ENCODE results near the gene MS4A14. TPM values are rescaled to one million over a fixed set of nuclear protein-coding genes. Genes with fewer than 3 reads are reported as not detected.

MS4A14 gene
- total RNA-seq, 1 donor = not detected

- no peak overlapping the region for H2AFZ ChIP-seq (ENCODE audit: low read length)
- H3K4me3 ChIP-seq (ENCODE audit: insufficient read depth, low read length) = no peak overlapping the region
- H3K4me1 ChIP-seq (ENCODE audit: insufficient read depth, low read length) = no peaks in the 10 kb centered on the region
- no peak for DNase-seq (ENCODE audit: insufficient read length, low spot score, missing footprints)
- no peak overlapping the region for H3K27ac ChIP-seq (ENCODE audit: low read depth, low read length)
- H3K36me3 ChIP-seq (ENCODE audit: insufficient read depth, low read length) = no peaks in the 10 kb centered on the region
- H3K9me3 ChIP-seq (ENCODE audit: low read depth, low read length) = no peaks in the 10 kb centered on the region
- no peaks in the 10 kb centered on the region for H4K20me1 ChIP-seq (ENCODE audit: insufficient read depth, low read length)
- H3K27me3 ChIP-seq (ENCODE audit: insufficient read depth, low read length) = no peaks in the 10 kb centered on the region
- H3K79me2 ChIP-seq (ENCODE audit: insufficient read depth, low read length) = no peaks in the 10 kb centered on the region
- TF ChIP-seq, protein P1, sequence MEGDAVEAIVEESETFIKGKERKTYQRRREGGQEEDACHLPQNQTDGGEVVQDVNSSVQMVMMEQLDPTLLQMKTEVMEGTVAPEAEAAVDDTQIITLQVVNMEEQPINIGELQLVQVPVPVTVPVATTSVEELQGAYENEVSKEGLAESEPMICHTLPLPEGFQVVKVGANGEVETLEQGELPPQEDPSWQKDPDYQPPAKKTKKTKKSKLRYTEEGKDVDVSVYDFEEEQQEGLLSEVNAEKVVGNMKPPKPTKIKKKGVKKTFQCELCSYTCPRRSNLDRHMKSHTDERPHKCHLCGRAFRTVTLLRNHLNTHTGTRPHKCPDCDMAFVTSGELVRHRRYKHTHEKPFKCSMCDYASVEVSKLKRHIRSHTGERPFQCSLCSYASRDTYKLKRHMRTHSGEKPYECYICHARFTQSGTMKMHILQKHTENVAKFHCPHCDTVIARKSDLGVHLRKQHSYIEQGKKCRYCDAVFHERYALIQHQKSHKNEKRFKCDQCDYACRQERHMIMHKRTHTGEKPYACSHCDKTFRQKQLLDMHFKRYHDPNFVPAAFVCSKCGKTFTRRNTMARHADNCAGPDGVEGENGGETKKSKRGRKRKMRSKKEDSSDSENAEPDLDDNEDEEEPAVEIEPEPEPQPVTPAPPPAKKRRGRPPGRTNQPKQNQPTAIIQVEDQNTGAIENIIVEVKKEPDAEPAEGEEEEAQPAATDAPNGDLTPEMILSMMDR (IDR thresholded peaks at IDR 0.05; ENCODE audit: extremely low read depth, low read depth, low read length) = no peak
- no peak overlapping the region for H3K4me2 ChIP-seq (ENCODE audit: insufficient read depth, low read length)
Observed at GRCh38 chr11:60376601-60377000, 19.7 kb upstream of the MS4A14 start.

- no peaks in the 10 kb centered on the region for H3K79me2 ChIP-seq (ENCODE audit: insufficient read depth, low read length)
- no peaks in the 10 kb centered on the region for H3K4me1 ChIP-seq (ENCODE audit: insufficient read depth, low read length)
Observed at GRCh38 chr11:60377401-60378136, 18.7 kb upstream of the MS4A14 start.

DNA sequence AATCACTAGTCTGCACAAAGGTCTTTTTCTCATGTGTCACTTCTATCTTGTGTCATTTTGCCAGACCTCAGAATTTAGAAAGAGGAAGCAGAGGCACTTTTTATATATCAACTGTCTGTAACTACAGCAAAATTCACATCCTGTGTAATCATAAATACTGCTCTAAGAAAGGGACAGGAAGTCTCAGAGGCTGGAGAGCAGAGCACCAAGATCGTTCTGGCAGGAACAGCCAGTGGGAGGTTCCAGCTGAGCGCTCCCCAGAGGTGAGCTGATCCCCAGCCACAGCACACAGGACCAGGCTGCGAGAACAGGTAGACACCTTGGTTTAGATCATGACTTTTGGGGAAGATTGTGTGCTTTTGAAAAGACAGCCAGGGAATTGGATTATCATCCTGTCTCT, 17.9 kb upstream of the MS4A14 start, which contains the start of gene MS4A7:
MS4A7 (plus strand) TSS at position 179 of the 400 bp plus-strand sequence. CDS start 4,610 bp downstream, outside the sequence.
- Histone ChIP-seq H3K27me3 (ENCODE audit: insufficient read depth, low read length) (no peaks in the 10 kb centered on the region), H3K36me3 (ENCODE audit: insufficient read depth, low read length) (no peaks in the 10 kb centered on the region), H3K4me3 (ENCODE audit: insufficient read depth, low read length) (no peak within 1 kb of the TSS), H3K9me3 (ENCODE audit: low read depth, low read length) (no peaks in the 10 kb centered on the region), H2AFZ (ENCODE audit: low read length) (no peak within 1 kb of the TSS), H3K79me2 (ENCODE audit: insufficient read depth, low read length) (no peaks in the 10 kb centered on the region), H3K27ac (ENCODE audit: low read depth, low read length) (no peak within 1 kb of the TSS), H3K4me2 (ENCODE audit: insufficient read depth, low read length) (no peak within 1 kb of the TSS), H4K20me1 (ENCODE audit: insufficient read depth, low read length) (no peaks in the 10 kb centered on the region), H3K4me1 (ENCODE audit: insufficient read depth, low read length) (no peaks in the 10 kb centered on the region)
- TF ChIP-seq, protein P1 (IDR thresholded peaks at IDR 0.05; ENCODE audit: extremely low read depth, low read depth, low read length) = no peak
- no peak for DNase-seq (ENCODE audit: insufficient read length, low spot score, missing footprints)

More at GRCh38 chr11:60377401-60378136, 18.7 kb upstream of the MS4A14 start:
- Histone ChIP-seq H3K9me3 (ENCODE audit: low read depth, low read length) (no peaks in the 10 kb centered on the region), H3K4me3 (ENCODE audit: insufficient read depth, low read length) (no peak overlapping the region), H3K36me3 (ENCODE audit: insufficient read depth, low read length) (no peaks in the 10 kb centered on the region), H3K27me3 (ENCODE audit: insufficient read depth, low read length) (no peaks in the 10 kb centered on the region), H3K27ac (ENCODE audit: low read depth, low read length) (no peak overlapping the region), H3K4me2 (ENCODE audit: insufficient read depth, low read length) (no peak overlapping the region), H4K20me1 (ENCODE audit: insufficient read depth, low read length) (no peaks in the 10 kb centered on the region), H2AFZ (ENCODE audit: low read length) (no peak overlapping the region)
- TF ChIP-seq, protein P1 (IDR thresholded peaks at IDR 0.05; ENCODE audit: extremely low read depth, low read depth, low read length) = no peak
- peak; percentile 46 for DNase-seq (ENCODE audit: insufficient read length, low spot score, missing footprints)

DNA sequence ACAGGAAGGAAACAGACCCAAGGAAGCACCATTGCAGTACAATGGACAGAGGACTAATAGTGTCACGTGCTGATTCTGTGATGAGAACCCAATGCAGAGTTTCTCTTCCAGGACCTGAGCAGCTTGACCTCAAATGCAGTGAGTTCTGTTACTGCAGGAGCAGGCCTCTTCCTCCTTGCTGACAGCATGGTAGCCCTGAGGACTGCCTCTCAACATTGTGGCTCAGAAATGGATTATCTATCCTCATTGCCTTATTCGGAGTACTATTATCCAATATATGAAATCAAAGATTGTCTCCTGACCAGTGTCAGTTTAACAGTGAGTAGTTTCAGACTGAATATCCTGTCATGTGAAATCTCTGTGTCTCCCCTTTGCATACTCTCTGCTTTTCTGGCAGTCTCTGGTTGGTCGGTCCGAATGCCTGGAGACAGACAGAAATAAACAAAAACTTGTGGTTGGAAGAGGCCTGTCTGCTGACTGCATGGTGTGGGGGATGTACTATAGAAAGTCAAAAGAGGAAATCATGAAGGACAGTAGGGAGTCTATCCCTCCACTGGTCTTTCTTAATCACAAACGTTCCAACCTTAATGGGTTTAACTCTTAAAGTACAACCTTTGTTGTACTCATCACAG, 6.9 kb upstream of the MS4A14 start:
- H3K27ac ChIP-seq (ENCODE audit: low read depth, low read length) = no peak overlapping the region
- H3K9me3 ChIP-seq (ENCODE audit: low read depth, low read length) = peaks cover 2% of the 10 kb centered on the region
- TF ChIP-seq, protein P1 (IDR thresholded peaks at IDR 0.05; ENCODE audit: extremely low read depth, low read depth, low read length) = no peak
- H3K4me3 ChIP-seq (ENCODE audit: insufficient read depth, low read length) = no peak overlapping the region
- H3K36me3 ChIP-seq (ENCODE audit: insufficient read depth, low read length) = no peaks in the 10 kb centered on the region
- no peak overlapping the region for H2AFZ ChIP-seq (ENCODE audit: low read length)
- no peak overlapping the region for H3K4me2 ChIP-seq (ENCODE audit: insufficient read depth, low read length)
- no peaks in the 10 kb centered on the region for H4K20me1 ChIP-seq (ENCODE audit: insufficient read depth, low read length)
- H3K4me1 ChIP-seq (ENCODE audit: insufficient read depth, low read length) = no peaks in the 10 kb centered on the region
- no peaks in the 10 kb centered on the region for H3K27me3 ChIP-seq (ENCODE audit: insufficient read depth, low read length)
- DNase-seq (ENCODE audit: insufficient read length, low spot score, missing footprints) = no peak
- no peaks in the 10 kb centered on the region for H3K79me2 ChIP-seq (ENCODE audit: insufficient read depth, low read length)

Measured in osteoblast (primary cell).